ENCODE data around the gene ROBO1. TPM values are rescaled to one million over a fixed set of nuclear protein-coding genes. Genes with fewer than 3 reads are reported as not detected.

The ROBO1 gene
- total and polyA plus RNA-seq, 2 donors (not counting 1 experiment from before 2014, with no cell fraction given), result 0.27 to 3.2 TPM

DNA sequence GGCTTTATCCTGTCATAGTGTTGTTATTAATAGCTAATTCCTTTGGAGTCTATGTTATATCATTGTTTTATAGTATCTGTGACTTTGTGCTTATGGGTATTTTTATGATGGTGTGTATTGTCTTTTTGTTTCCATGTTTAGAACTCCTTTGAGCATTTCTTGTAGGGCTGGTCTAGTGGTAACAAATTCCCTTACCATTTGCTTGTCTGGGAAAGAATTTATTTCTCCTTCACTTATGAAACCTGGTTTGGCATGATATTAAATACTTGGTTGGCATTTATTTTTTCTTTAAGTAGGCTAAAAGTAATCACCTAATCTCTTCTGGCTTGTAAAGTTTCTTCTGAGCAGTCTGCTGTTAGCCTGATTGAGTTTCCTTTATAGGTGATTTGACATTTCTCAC lies 47.7 kb upstream of the ROBO1 start:
- no peak overlapping the region for H3K4me2 ChIP-seq (replicated peaks; ENCODE audit: low read depth, low read length, poor library complexity, severe bottlenecking)
- CTCF ChIA-PET, result no interaction called here
- no peak overlapping the region for H3K4me3 ChIP-seq (ENCODE audit: control extremely low read depth in 1 of 5, extremely low read depth in 1 of 5, insufficient read depth in 1 of 5, low read depth in 2 of 5, low read length in 4 of 5)
- H3K79me2 ChIP-seq (ENCODE audit: control insufficient read depth, insufficient read depth, low read length), result no peaks in the 10 kb centered on the region
- H3K27me3 ChIP-seq (replicated peaks in 1 of 4; ENCODE audit: control extremely low read depth in 1 of 4, control insufficient read depth in 3 of 4, insufficient read depth in 4 of 4, low read length in 3 of 4), result no peaks in the 10 kb centered on the region
- H4K20me1 ChIP-seq (ENCODE audit: control insufficient read depth, insufficient read depth, low read length, poor library complexity, severe bottlenecking), result no peaks in the 10 kb centered on the region
- H3K27ac ChIP-seq (ENCODE audit: low read length in 2 of 2), result no peak overlapping the region
- intact Hi-C loops (cut with micrococcal nuclease), result no loop called here
- DNase-seq (no peak), ATAC-seq (ENCODE audit: low read depth) (no peak)
- no peak for TF ChIP-seq EZH2 (IDR thresholded peaks at IDR 0.05; ENCODE audit: borderline replicate concordance, insufficient read depth, low read depth, low read length, poor library complexity, severe bottlenecking)
- TF ChIP-seq, protein P1, sequence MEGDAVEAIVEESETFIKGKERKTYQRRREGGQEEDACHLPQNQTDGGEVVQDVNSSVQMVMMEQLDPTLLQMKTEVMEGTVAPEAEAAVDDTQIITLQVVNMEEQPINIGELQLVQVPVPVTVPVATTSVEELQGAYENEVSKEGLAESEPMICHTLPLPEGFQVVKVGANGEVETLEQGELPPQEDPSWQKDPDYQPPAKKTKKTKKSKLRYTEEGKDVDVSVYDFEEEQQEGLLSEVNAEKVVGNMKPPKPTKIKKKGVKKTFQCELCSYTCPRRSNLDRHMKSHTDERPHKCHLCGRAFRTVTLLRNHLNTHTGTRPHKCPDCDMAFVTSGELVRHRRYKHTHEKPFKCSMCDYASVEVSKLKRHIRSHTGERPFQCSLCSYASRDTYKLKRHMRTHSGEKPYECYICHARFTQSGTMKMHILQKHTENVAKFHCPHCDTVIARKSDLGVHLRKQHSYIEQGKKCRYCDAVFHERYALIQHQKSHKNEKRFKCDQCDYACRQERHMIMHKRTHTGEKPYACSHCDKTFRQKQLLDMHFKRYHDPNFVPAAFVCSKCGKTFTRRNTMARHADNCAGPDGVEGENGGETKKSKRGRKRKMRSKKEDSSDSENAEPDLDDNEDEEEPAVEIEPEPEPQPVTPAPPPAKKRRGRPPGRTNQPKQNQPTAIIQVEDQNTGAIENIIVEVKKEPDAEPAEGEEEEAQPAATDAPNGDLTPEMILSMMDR (IDR thresholded peaks at IDR 0.05), result no peak
- peaks cover 2 to 11% (median 6%) of the 10 kb centered on the region in 3 donors for H3K9me3 ChIP-seq (ENCODE audit: control extremely low read depth in 1 of 3, control insufficient read depth in 2 of 3, insufficient read depth in 1 of 3, low read length in 2 of 3)
- H3K9me3 Mint-ChIP-seq (ENCODE audit: insufficient read depth), result peaks cover 12% of the 10 kb centered on the region
- H2AFZ ChIP-seq (ENCODE audit: insufficient read depth, low read depth, low read length, poor library complexity, severe bottlenecking), result no peak overlapping the region
- H3K4me3 Mint-ChIP-seq, result no peak overlapping the region
- H3K36me3 ChIP-seq (replicated peaks in 1 of 2; ENCODE audit: control extremely low read depth in 1 of 2, control insufficient read depth in 1 of 2, extremely low read depth in 1 of 2, insufficient read depth in 2 of 2, low read length in 1 of 2), result no peaks in the 10 kb centered on the region
- H3K4me1 Mint-ChIP-seq, result no peaks in the 10 kb centered on the region
- POLR2A ChIA-PET, result no interaction called here
- H3K4me1 ChIP-seq (ENCODE audit: control insufficient read depth in 2 of 2, insufficient read depth in 2 of 2, low read length in 2 of 2), result no peaks in the 10 kb centered on the region
- no peak overlapping the region for H3K27ac Mint-ChIP-seq
- no peaks in the 10 kb centered on the region for H3K27me3 Mint-ChIP-seq
- H3K9ac ChIP-seq (ENCODE audit: low read length), result no peak overlapping the region

GRCh38 chr3:79810581-79810980 lies 42.8 kb upstream of the ROBO1 start:
- no peaks in the 10 kb centered on the region for H4K20me1 ChIP-seq (ENCODE audit: control insufficient read depth, insufficient read depth, low read length, poor library complexity, severe bottlenecking)
- no peak overlapping the region for H3K9ac ChIP-seq (ENCODE audit: low read length)
- WGBS (ENCODE audit: insufficient coverage), result no CpG with 5 or more reads among the region's 1 CpG
- no peak overlapping the region for H3K27ac Mint-ChIP-seq
- H3K9me3 ChIP-seq (ENCODE audit: control extremely low read depth in 1 of 3, control insufficient read depth in 2 of 3, insufficient read depth in 1 of 3, low read length in 2 of 3), result peaks cover 0 to 1% (median 0%) of the 10 kb centered on the region in 3 donors
- no peaks in the 10 kb centered on the region for H3K4me1 ChIP-seq (ENCODE audit: control insufficient read depth in 2 of 2, insufficient read depth in 2 of 2, low read length in 2 of 2)
- no peak overlapping the region for H2AFZ ChIP-seq (ENCODE audit: insufficient read depth, low read depth, low read length, poor library complexity, severe bottlenecking)
- no peaks in the 10 kb centered on the region for H3K79me2 ChIP-seq (ENCODE audit: control insufficient read depth, insufficient read depth, low read length)
- no peak for ATAC-seq (ENCODE audit: low read depth)
- H3K27me3 Mint-ChIP-seq, result no peaks in the 10 kb centered on the region
- H3K4me3 ChIP-seq (ENCODE audit: control extremely low read depth in 1 of 5, extremely low read depth in 1 of 5, insufficient read depth in 1 of 5, low read depth in 2 of 5, low read length in 4 of 5), result no peak overlapping the region
- DNase-seq, result no peak
- no peaks in the 10 kb centered on the region for H3K36me3 ChIP-seq (replicated peaks in 1 of 2; ENCODE audit: control extremely low read depth in 1 of 2, control insufficient read depth in 1 of 2, extremely low read depth in 1 of 2, insufficient read depth in 2 of 2, low read length in 1 of 2)
- H3K4me1 Mint-ChIP-seq, result no peaks in the 10 kb centered on the region
- H3K4me3 Mint-ChIP-seq, result no peak overlapping the region
- ChIA-PET POLR2A (no interaction called here), CTCF (no interaction called here)
- intact Hi-C loops (cut with micrococcal nuclease), result no loop called here
- H3K27me3 ChIP-seq (replicated peaks in 1 of 4; ENCODE audit: control extremely low read depth in 1 of 4, control insufficient read depth in 3 of 4, insufficient read depth in 4 of 4, low read length in 3 of 4), result no peaks in the 10 kb centered on the region
- no peak overlapping the region for H3K27ac ChIP-seq (ENCODE audit: low read length in 2 of 2)
- TF ChIP-seq EZH2 (IDR thresholded peaks at IDR 0.05; ENCODE audit: borderline replicate concordance, insufficient read depth, low read depth, low read length, poor library complexity, severe bottlenecking), result no peak
- TF ChIP-seq, protein P1 (IDR thresholded peaks at IDR 0.05), result no peak
- no peak overlapping the region for H3K4me2 ChIP-seq (replicated peaks; ENCODE audit: low read depth, low read length, poor library complexity, severe bottlenecking)
- H3K9me3 Mint-ChIP-seq (ENCODE audit: insufficient read depth), result peaks cover 3% of the 10 kb centered on the region

All from B cell (primary cell).